ENCODE measurements around the gene ELP1.
"Not testable (repeated sequence)": the region's sequence is repeated elsewhere in the genome, so short reads cannot be mapped to it uniquely, and the experiment has no call there.

The ELP1 gene

GRCh38 chr9:108933718-108934322 lies at the start of gene ELP1:
Gene ELP1 (minus strand): TSS chr9:108934124. CDS start chr9:108931146, 2,978 bp downstream.
- FAIRE-seq (peak; percentile 9), DNase-seq (ENCODE audit: insufficient read length, low spot score) (peak; percentile 84)

GRCh38 chr9:108980893-108981292 lies 47.0 kb upstream of the ELP1 start:
- no peak for DNase-seq (ENCODE audit: insufficient read length, low spot score)
- FAIRE-seq = no peak

- no peak for DNase-seq (ENCODE audit: insufficient read length, low spot score)
- FAIRE-seq = no peak
Measured at GRCh38 chr9:108978205-108978604, 44.3 kb upstream of the ELP1 start.

GRCh38 chr9:108973895-108974294 lies 40.0 kb upstream of the ELP1 start:
- FAIRE-seq (no peak), DNase-seq (ENCODE audit: insufficient read length, low spot score) (no peak)

- DNase-seq (ENCODE audit: insufficient read length, low spot score) = no peak
- no peak for FAIRE-seq
Measured at GRCh38 chr9:108972626-108973209, 38.8 kb upstream of the ELP1 start.

GRCh38 chr9:108972186-108972585 lies 38.3 kb upstream of the ELP1 start:
- FAIRE-seq = no peak

GRCh38 chr9:108971392-108971791 lies 37.5 kb upstream of the ELP1 start:
- FAIRE-seq; DNase-seq (ENCODE audit: insufficient read length, low spot score): not testable (repeated sequence)

More at GRCh38 chr9:108972186-108972585, 38.3 kb upstream of the ELP1 start:
- no peak for DNase-seq (ENCODE audit: insufficient read length, low spot score)

GRCh38 chr9:108967916-108968315 lies 34.0 kb upstream of the ELP1 start:
- FAIRE-seq (no peak), DNase-seq (ENCODE audit: insufficient read length, low spot score) (no peak)

- FAIRE-seq (no peak), DNase-seq (ENCODE audit: insufficient read length, low spot score) (no peak)
Measured at GRCh38 chr9:108963459-108964143, 29.7 kb upstream of the ELP1 start.

- DNase-seq (ENCODE audit: insufficient read length, low spot score) (no peak), FAIRE-seq (peak; percentile 54)
Measured at GRCh38 chr9:108961151-108961550, 27.2 kb upstream of the ELP1 start.

GRCh38 chr9:108960331-108960730 lies 26.4 kb upstream of the ELP1 start:
- DNase-seq (ENCODE audit: insufficient read length, low spot score) (no peak), FAIRE-seq (no peak)

- FAIRE-seq = no peak
- no peak for DNase-seq (ENCODE audit: insufficient read length, low spot score)
Measured at GRCh38 chr9:108956631-108957026, 22.7 kb upstream of the ELP1 start.

- DNase-seq (ENCODE audit: insufficient read length, low spot score) (no peak), FAIRE-seq (no peak)
Measured at GRCh38 chr9:108956022-108956630, 22.2 kb upstream of the ELP1 start.

GRCh38 chr9:108953983-108954574 lies 20.2 kb upstream of the ELP1 start:
- no peak for FAIRE-seq
- peak; percentile 23 for DNase-seq (ENCODE audit: insufficient read length, low spot score)

- DNase-seq (ENCODE audit: insufficient read length, low spot score) (no peak), FAIRE-seq (no peak)
Measured at GRCh38 chr9:108951578-108951977, 17.7 kb upstream of the ELP1 start.

- FAIRE-seq (no peak), DNase-seq (ENCODE audit: insufficient read length, low spot score) (no peak)
Measured at GRCh38 chr9:108950168-108950567, 16.2 kb upstream of the ELP1 start.

GRCh38 chr9:108939975-108940374 lies 6.1 kb upstream of the ELP1 start:
- DNase-seq (ENCODE audit: insufficient read length, low spot score) (no peak), FAIRE-seq (no peak)

- no peak for DNase-seq (ENCODE audit: insufficient read length, low spot score)
- FAIRE-seq = no peak
Measured at GRCh38 chr9:108937561-108938305, 3.8 kb upstream of the ELP1 start.

- DNase-seq (ENCODE audit: insufficient read length, low spot score) = peak; percentile 83
- peak; percentile 81 for FAIRE-seq
Measured at GRCh38 chr9:108934323-108934893, 484 bp upstream of the ELP1 start, which contains the start of gene ABITRAM. Gene ABITRAM (plus strand): TSS chr9:108934400. CDS start chr9:108934487, 87 bp downstream.

GRCh38 chr9:108933231-108933717 lies 650 bp downstream of the ELP1 start:
- FAIRE-seq (no peak), DNase-seq (ENCODE audit: insufficient read length, low spot score) (peak; percentile 10)

Measured in HTR-8/SVneo (cell line).